HL-60 (cell line): ENCODE data around the gene CFAP221.

Experiments used
- DNase-seq, 2 experiments: peaks; one replicate each; pipeline ENCODE4 v3.0.0-alpha.2; 2010 to 2020; ENCODE audit warnings: low read depth in 1 of 2, low spot score in 1 of 2
- H3K27ac ChIP-seq: fragments of 250-450 bp; sonication (Bioruptor Pico); replicated peaks from 2 replicates; pipeline ENCODE4 v1.5.1; 2020; ENCODE audit warnings: mild to moderate bottlenecking, moderate library complexity
- H3K27me3 ChIP-seq: fragments of 250-450 bp; sonication (Bioruptor Pico); 2 replicates; pipeline ENCODE4 v1.5.1; 2021; ENCODE audit warnings: mild to moderate bottlenecking, moderate library complexity; ENCODE audit not compliant: insufficient read depth, poor library complexity, severe bottlenecking
- H3K4me3 ChIP-seq: replicated peaks from 2 replicates; pipeline ENCODE4 v1.5.1; 2011; ENCODE audit warnings: mild to moderate bottlenecking, control low read depth, low read length; ENCODE audit not compliant: insufficient read depth
- CTCF ChIP-seq: IDR thresholded peaks from one replicate; pipeline ENCODE4 v1.5.1; 2011; ENCODE audit warnings: low read length, control low read depth, inconsistent platforms; ENCODE audit not compliant: insufficient read depth
- GABPA ChIP-seq: IDR thresholded peaks from 2 replicates; pipeline ENCODE4 v1.6.1; 2012; ENCODE audit warnings: low read depth
- POLR2AphosphoS5 ChIP-seq: IDR thresholded peaks from 2 replicates; pipeline ENCODE4 v1.6.1; 2012; ENCODE audit warnings: low read depth
- REST ChIP-seq: IDR thresholded peaks from 2 replicates; pipeline ENCODE4 v1.6.1; 2012; ENCODE audit warnings: low read depth; ENCODE audit not compliant: insufficient replicate concordance
- SPI1 ChIP-seq: IDR thresholded peaks from 2 replicates; pipeline ENCODE4 v1.6.1; 2012; ENCODE audit warnings: low read depth, mild to moderate bottlenecking, borderline replicate concordance

The CFAP221 gene

GRCh38 chr2:119638685-119639554 lies 94.7 kb downstream of the CFAP221 start:
- DNase-seq = no peak
- Histone ChIP-seq H3K4me3 (no peak overlapping the region), H3K27me3 (no peaks in the 10 kb centered on the region), H3K27ac (no peak overlapping the region)
- TF ChIP-seq GABPA (no peak), POLR2AphosphoS5 (no peak), CTCF (no peak), SPI1 (no peak), REST (no peak)

- peak; percentile 42 to 73 for DNase-seq
- TF ChIP-seq POLR2AphosphoS5 (no peak), CTCF (peak; percentile 98)
- no peaks in the 10 kb centered on the region for H3K27me3 ChIP-seq
- no peak overlapping the region for H3K27ac ChIP-seq
- H3K4me3 ChIP-seq = no peak overlapping the region
Observed at GRCh38 chr2:119641562-119642258, 97.5 kb downstream of the CFAP221 start.

- TF ChIP-seq REST (no peak), POLR2AphosphoS5 (no peak), GABPA (no peak), SPI1 (no peak), CTCF (no peak)
- Histone ChIP-seq H3K4me3 (no peak overlapping the region), H3K27me3 (no peaks in the 10 kb centered on the region), H3K27ac (no peak overlapping the region)
- DNase-seq = no peak
Observed at GRCh38 chr2:119644186-119644585, 99.9 kb downstream of the CFAP221 start.
